ENCODE measurements around the gene TPST2. TPM values are rescaled to one million over a fixed set of nuclear protein-coding genes. Genes with fewer than 3 reads are reported as not detected.

TPST2 gene
- total and polyA plus RNA-seq, 10 of the 15 experiments (the other 5 are each of a cell fraction or from before 2014, with no cell fraction given): 6.3 to 33.7 (median 28.4) TPM

- Histone ChIP-seq H3K4me1 (ENCODE audit: control insufficient read depth, insufficient read depth, low read length) (no peaks in the 10 kb centered on the region), H3K4me2 (ENCODE audit: control insufficient read depth, insufficient read depth) (no peak overlapping the region), H3K79me2 (ENCODE audit: control insufficient read depth, insufficient read depth, low read length) (peaks cover 29% of the 10 kb centered on the region), H3K27ac (ENCODE audit: control insufficient read depth, insufficient read depth) (no peak overlapping the region), H3K4me3 (no peak overlapping the region), H4K20me1 (ENCODE audit: control insufficient read depth, insufficient read depth) (no peaks in the 10 kb centered on the region), H3K9ac (ENCODE audit: control insufficient read depth, insufficient read depth, low read length) (no peak overlapping the region), H2AFZ (ENCODE audit: control insufficient read depth, low read depth, low read length) (no peak overlapping the region), H3K9me3 (replicated peaks; ENCODE audit: control insufficient read depth, insufficient read depth, low read length) (no peaks in the 10 kb centered on the region), H3K36me3 (ENCODE audit: control insufficient read depth in 2 of 2, insufficient read depth in 2 of 2, low read length in 1 of 2) (peaks cover 3 to 6% of the 10 kb centered on the region in 2 experiments; a peak in 3 of 4 replicates), H3K27me3 (replicated peaks in 1 of 2; ENCODE audit: control insufficient read depth in 2 of 2, insufficient read depth in 2 of 2, low read length in 1 of 2) (no peaks in the 10 kb centered on the region)
- CTCF ChIA-PET: interaction anchor here (1.1 kb wide), 1 partner anchor 12 kb away, joined by 6 read pairs; no protein-coding TSS in a partner anchor
- no peak for DNase-seq (ENCODE audit: low read depth, low spot score)
- in situ Hi-C loops (cut with MboI): no loop called here
- POLR2A ChIA-PET: no interaction called here
- no TSS peak for BruUV-seq (replicated peaks)
- intact Hi-C loops (cut with micrococcal nuclease; ENCODE audit: unreplicated experiment): no loop called here
- no peak for ATAC-seq
- RAD21 ChIA-PET (ENCODE audit: unreplicated experiment): interaction anchor here (1.0 kb wide), 1 partner anchor 20 kb away, joined by 3 read pairs; no protein-coding TSS in a partner anchor
- no peak for FAIRE-seq
- WGBS (ENCODE audit: insufficient coverage, insufficient replicate concordance, low lambda C conversion rate, missing lambda C conversion rate): 80% methylated on average over 12 of the region's 12 CpGs
- SMC1A ChIA-PET (ENCODE audit: uncharacterized antibody, unreplicated experiment): interaction anchor here (0.8 to 1.3 kb wide), 2 partner anchors 9 to 33 kb away, joined by 3 read pairs; no protein-coding TSS in a partner anchor
- TF ChIP-seq USF2 (IDR thresholded peaks at IDR 0.05; ENCODE audit: borderline replicate concordance, low read depth, low read length): no peak
- TF ChIP-seq ZNF384 (IDR thresholded peaks at IDR 0.05; ENCODE audit: borderline replicate concordance, low read depth, low read length): no peak
- TF ChIP-seq HDAC2 (IDR thresholded peaks at IDR 0.05): no peak
- no peak for TF ChIP-seq ZNF274 (IDR thresholded peaks at IDR 0.05; ENCODE audit: insufficient read depth, insufficient read length)
- no peak for TF ChIP-seq KAT2A (conservative IDR thresholded peaks at IDR 0.05; ENCODE audit: control insufficient read depth, low read depth, low read length)
- TF ChIP-seq ASH2L (IDR thresholded peaks at IDR 0.05; ENCODE audit: borderline replicate concordance, low read depth): no peak
- TF ChIP-seq BHLHE40 (IDR thresholded peaks at IDR 0.05; ENCODE audit: borderline replicate concordance in 1 of 2, low read depth in 2 of 2, low read length in 1 of 2): no peak
- no peak for TF ChIP-seq YBX1 (IDR thresholded peaks at IDR 0.05)
- TF ChIP-seq GATAD2B (conservative IDR thresholded peaks at IDR 0.05; ENCODE audit: low read depth): no peak
- TF ChIP-seq CTCF (IDR thresholded peaks at IDR 0.05 in 2 of 3, conservative IDR thresholded peaks at IDR 0.05 in 1 of 3; ENCODE audit: control insufficient read depth in 2 of 3, extremely low read depth in 1 of 3, insufficient read depth in 1 of 3, low read depth in 3 of 3, low read length in 3 of 3): no peak
- TF ChIP-seq MAX (IDR thresholded peaks at IDR 0.05; ENCODE audit: low read depth, low read length): no peak
- TF ChIP-seq ZNF207 (IDR thresholded peaks at IDR 0.05; ENCODE audit: borderline replicate concordance): no peak
- TF ChIP-seq SRF (IDR thresholded peaks at IDR 0.05; ENCODE audit: low read depth in 2 of 2, low read length in 2 of 2): no peak
Observed at GRCh38 chr22:26514419-26515161, 75.3 kb downstream of the TPST2 start.
